Sciatic nerve (tissue), 2 donors: ENCODE results near the gene PCSK4. TPM values are rescaled to one million over a fixed set of nuclear protein-coding genes. Genes with fewer than 3 reads are reported as not detected.
"Not testable (repeated sequence)": the region's sequence is repeated elsewhere in the genome, so short reads cannot be mapped to it uniquely, and the experiment has no call there.

Experiments used
- ATAC-seq: fragments of 200-7000 bp; cut with Tn5 transposase; one replicate; pipeline ENCODE4 v1.9.1; 2020; ENCODE audit warnings: mild to moderate bottlenecking, moderate library complexity
- DNase-seq: peaks from one replicate; pipeline ENCODE4 v3.0.0-alpha.2; 2020; ENCODE audit warnings: low spot score
- intact Hi-C: fragments of 100-400 bp; cut with DNase I; formaldehyde crosslinking; loops from one replicate; pipeline ENCODE4 v1.14.2; 2022
- total RNA-seq: library from RNA; stranded (reverse); fragmentation: NEBNext Ultra II Directional; extraction: Animal tissue kit (Norgen Biotek cat#: 25700); gene quantifications from one replicate; pipeline ENCODE4 v1.2.1, GENCODE V29; 2021
- donor health status: DM: no; HTN: no; CAD: no.
- donor health status: DM: no; HTN: no; CAD: no.

PCSK4 gene
- 2.5 TPM for total RNA-seq

DNA sequence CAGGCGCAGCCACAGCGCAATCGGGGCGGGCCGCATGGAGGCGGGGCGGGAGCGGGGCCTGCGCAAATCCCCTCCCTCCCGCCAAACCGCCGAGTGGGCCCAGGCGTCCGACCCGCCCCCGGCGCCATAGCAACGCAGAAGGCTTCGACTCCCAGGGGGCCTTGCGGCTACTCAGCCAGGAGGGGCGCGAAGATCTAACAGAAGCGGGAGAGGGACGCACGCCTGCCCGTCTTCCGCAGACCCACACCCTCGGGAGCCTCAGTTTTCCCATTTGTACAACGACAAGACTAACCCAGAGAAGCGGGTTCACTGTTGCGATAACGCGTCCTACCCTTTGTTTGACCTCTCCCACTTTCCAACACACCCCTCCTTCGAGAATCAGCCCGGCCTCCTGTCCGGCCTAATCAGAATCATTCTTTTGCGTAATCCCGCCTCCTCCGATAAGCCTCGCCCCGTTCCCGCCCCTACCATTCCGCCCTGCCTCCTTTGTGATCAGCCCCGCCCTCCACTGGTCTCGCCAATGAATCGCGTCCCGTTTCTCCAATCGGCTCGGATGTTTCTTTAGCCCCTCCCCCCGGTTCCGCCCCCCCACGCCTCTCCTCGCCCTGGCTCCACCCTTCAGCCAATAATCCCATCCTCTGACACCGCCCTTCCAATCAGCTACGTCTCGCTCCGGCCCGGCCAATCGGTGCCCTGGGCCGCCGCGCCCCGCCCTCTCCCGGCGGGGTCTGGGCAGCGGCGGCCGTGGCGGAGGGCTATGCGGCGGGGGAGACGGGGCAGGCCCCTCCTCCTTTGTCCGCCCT is at the start of gene PCSK4:
TSS of gene PCSK4 (minus strand) at position 40 of the 803 bp plus-strand sequence. CDS start at position 36, 4 bp downstream.
- DNase-seq (peak; percentile 99), ATAC-seq (peak; percentile 95)
- intact Hi-C loops = no loop called here

DNA sequence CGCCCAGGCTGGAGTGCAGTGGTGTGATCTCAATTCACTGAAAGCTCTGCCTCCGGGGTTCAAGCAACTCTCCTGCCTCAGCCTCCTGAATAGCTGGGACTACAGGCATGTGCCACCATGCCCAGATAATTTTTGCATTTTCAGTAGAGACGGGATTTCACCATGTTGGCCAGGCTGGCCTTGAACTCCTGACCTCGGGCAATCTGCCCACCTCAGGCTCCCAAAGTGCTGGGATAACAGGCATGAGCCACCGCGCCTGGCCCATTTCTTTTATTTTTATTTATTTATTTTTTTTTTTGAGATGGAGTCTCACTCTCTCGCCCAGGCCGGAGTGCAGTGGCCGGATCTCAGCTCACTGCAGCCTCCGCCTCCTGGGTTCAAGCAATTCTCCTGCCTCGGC is 49.6 kb upstream of the PCSK4 start:
- intact Hi-C loops, DNase-seq: not testable (repeated sequence)

DNA sequence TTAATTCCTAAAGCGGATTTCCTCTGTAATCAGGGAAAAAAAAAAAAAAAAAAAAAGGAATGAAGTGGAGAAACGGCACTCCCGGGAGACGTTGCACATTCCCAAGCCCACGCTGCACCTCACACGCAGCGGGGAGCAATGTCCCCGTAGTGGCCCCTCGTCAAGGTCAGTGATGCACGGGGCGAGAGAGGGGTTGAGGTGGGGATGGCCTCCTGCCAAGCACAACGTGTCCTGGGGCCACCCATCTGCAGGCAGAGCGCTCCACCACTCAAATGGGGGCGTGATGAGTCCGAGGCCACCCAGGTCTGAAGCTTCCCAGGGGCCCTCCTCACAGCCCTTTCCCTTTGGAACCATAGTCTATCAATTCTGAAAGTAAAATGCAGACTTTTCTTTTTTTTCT is 48.8 kb upstream of the PCSK4 start:
- intact Hi-C loops = no loop called here
- DNase-seq (no peak), ATAC-seq (peak; percentile 25)

More for the DNA sequence above, 49.6 kb upstream of the PCSK4 start:
- ATAC-seq = not testable (repeated sequence)

DNA sequence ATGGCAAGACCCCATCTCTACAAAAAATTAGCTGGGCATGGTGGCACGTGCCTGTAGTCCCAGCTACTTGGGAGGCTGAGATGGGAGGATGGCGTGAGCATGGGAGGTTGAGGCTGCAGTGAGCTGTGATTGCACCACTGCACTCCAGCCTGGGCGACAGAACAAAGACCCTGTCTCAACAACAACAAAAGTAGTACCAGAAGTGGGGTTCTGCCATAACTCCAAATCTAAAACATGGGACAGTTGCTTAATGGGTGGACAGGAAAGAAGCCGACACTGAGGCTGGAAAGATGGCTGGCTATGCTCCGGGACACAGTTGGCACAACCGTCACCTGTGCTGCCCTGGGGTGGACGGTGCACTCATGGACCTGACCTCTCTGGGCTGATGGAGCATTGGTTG is 45.5 kb upstream of the PCSK4 start:
- ATAC-seq, intact Hi-C loops: not testable (repeated sequence)

GRCh38 chr19:1534972-1535371 is 44.8 kb upstream of the PCSK4 start:
- intact Hi-C loops = no loop called here
- DNase-seq (no peak), ATAC-seq (no peak)

More for the DNA sequence above, 45.5 kb upstream of the PCSK4 start:
- DNase-seq = not testable (repeated sequence)

DNA sequence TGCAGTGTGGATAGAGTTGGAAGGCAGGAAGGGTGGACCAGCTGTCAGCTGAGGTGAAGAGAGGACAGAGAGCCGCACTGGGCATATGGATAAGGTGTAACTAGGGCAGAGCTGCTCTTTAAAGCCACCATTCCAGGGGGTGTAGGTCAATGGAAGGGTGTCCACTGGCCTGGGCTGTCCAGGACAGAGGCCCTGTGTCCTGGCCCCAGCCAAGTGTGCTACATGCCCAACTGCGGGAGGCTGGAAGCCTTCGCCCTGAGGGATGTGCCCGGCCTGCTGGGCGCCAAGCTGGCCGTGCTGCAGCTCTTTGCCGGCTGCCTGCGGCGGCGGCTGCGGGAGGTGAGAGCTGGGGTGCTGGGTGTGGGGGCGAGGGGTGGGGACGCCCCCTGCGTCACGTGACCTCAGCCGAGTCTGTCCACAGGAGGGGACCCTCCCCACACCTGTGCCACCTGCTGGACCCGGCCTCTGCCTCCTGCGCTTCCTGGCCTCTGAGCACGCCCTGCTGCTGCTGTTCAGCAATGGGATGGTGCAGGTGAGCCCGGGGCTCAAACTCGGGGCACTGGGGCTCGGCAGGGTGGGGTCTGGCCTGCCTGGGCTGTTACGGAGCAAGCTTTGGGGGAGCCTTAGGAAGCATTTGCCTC is 43.5 kb upstream of the PCSK4 start:
- intact Hi-C loops = no loop called here
- no peak for ATAC-seq
- DNase-seq = no peak

GRCh38 chr19:1532003-1532402 is 41.9 kb upstream of the PCSK4 start:
- no peak for DNase-seq
- ATAC-seq = no peak
- intact Hi-C loops = no loop called here

- DNase-seq (no peak), ATAC-seq (no peak)
- intact Hi-C loops = no loop called here
Measured at GRCh38 chr19:1531587-1531986, 41.4 kb upstream of the PCSK4 start.

DNA sequence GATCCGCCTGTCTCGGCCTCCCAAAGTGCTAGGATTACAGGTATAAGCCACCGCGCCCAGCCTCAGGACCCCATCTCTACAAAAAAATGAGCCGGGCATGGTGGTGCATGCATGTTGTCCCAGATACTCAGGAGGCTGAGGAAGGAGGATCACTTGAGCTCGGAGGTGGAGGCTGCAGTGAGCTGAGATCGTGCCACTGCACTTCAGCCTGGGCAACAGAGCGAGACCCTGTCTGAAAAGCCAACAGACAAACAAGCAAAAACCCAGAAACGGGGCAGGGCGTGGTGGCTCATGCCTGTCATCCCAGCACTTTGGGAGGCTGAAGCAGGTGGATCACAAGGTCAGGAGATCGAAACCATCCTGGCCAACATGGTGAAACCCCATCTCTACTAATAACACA is 40.7 kb upstream of the PCSK4 start:
- DNase-seq, ATAC-seq, intact Hi-C loops: not testable (repeated sequence)

GRCh38 chr19:1529430-1529816 is 39.3 kb upstream of the PCSK4 start:
- ATAC-seq (no peak), DNase-seq (no peak)
- intact Hi-C loops = no loop called here

DNA sequence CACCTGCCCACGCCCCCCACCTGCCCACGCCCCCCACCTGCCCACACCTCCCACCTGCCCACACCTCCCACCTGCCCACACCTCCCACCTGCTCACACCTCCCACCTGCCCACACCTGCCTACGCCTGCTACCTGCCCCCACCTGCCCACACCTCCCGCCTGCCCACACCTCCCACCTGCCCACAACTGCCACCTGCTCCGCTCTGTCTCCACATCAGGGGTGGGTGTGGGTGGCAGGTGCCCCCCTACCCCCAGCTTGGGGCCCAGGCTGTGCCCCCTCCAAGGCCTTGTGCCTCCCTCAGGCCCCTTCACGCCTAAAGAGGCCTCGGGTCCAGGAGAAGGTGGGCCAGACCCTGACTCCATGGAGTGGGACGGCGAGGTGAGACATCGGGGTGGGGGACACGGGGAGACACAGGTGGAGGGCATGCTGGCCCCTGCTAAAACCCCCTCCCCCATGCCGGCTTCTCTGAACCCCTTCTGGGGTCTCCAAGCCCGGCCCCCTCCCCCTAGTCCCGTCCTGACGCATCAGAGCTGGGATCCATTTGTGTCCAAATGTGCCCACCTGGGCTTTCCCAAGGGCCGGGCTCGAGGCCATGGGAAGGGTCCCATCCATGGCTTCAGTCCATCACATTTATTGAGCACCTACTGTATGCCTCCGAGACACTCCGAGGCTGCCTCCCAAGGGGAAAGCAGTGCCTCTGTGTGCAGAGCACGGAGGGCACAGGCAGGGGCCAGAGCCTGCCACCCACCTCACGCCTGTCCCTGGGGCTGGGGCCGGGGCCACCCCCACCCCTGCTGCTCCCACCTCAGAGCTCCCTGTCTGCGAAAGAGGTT is 38.7 kb upstream of the PCSK4 start:
- intact Hi-C loops = no loop called here
- DNase-seq (no peak), ATAC-seq (no peak)

DNA sequence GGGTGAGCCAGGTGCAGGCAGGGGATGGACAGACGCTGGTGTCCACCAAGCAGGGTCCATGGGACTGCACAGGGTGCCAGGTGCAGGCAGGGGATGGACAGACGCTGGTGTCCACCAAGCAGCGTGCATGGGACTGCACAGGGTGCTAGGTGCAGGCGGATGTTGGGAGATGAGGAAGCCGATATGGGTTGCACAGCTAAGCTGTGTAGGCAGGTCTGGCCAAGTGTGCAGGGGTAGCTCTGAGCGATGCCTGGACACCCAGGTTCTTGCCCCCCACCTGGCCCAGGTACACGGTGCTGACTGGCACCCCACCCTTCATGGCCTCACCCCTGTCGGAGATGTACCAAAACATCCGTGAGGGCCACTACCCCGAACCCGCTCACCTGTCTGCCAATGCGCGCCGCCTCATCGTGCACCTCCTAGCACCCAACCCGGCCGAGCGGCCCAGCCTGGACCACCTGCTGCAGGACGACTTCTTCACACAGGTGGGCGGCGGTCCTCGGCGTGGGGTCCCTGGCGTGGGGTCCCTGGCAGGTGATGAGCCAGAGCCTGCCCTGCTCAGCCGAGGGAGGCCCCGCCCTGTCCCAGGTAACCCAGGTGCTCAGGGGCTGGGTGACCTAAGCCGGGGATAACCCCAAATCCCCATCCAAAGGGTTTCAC is 37.6 kb upstream of the PCSK4 start:
- DNase-seq = no peak
- intact Hi-C loops = no loop called here
- ATAC-seq = no peak

DNA sequence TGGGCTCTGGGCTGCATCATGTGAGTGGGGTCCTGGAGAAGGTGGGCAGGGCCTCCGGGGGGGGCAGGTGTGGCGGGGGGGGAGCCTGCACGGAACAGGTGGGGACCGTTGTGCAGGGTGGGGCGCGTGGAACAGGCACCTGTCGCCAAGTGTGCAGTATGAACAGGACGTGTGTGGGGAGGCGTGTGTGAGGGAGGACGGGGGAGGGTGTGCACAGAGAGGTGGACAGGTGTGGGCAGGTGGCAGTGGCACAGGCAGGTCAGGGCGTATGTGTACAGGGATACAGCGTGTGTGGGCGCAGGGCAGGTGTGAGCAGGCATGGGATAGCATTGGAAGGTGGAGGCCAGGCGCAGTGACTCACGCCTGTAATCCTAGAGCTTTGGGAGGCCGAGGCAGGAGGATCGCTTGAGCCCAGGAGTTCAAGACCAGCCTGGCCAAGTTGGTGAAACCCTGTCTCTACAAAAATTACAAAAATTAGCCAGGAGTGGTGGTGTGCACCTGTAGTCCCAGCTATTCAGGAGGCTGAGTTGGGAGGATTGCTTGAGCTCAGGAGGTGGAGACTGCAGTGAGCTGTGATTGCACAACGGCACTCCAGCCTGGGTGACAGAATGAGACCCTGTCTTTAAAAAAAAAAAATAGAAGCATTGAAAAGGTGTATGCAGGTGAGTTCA is 37.0 kb upstream of the PCSK4 start:
- DNase-seq (no peak), ATAC-seq (no peak)
- intact Hi-C loops = no loop called here

DNA sequence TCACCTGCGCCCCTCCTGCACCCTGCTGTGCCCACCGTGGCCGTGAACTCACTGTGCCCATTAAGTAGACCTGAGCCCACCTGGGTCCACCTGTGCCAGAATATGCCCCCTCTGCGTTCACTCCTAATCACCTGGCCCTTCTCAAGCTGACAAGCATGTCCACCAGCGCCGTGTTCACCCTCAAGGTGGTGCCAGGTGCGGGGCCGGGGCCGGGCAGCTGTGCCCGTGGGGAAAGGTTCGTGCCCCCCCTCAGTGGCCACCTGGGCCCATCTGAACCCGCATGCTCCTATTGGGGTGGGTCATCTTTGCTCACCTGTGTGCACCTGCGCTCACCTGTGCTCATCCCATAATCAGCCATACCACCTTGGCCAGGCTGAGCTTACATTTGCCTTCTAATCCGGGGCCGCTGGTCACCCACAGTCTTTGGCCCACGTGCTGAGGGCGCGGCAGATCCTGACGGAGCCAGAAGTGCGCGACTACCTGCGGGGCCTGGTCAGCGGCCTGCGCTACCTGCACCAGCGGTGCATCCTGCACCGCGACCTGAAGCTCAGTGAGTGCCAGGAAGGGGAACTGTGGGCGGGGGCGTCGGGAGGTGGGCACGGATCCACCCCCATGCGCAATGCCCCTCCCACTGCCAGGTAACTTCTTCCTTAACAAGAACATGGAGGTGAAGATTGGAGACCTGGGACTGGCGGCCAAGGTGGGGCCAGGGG is 36.1 kb upstream of the PCSK4 start:
- intact Hi-C loops = no loop called here
- DNase-seq = no peak
- ATAC-seq = no peak

GRCh38 chr19:1525343-1525742 is 35.2 kb upstream of the PCSK4 start:
- ATAC-seq = no peak
- no peak for DNase-seq
- intact Hi-C loops = no loop called here

DNA sequence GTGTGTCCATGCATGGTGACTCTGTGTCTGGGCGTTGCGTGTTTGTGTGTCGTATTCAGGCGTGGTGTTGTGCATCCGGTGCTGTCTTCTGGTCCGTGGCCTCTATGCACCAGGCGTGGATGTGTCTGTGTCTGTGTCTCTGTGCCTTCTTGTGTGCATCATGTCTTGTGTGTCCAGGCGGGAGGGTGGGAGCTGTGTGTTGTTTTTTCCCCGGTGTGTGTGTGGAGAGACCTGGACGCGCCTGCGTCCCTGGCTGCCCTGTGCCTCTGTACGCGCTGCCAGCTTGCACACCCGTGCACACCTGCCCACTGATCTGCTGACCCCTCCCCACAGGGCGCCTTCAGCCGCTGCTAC is 34.8 kb upstream of the PCSK4 start:
- no peak for ATAC-seq
- intact Hi-C loops = no loop called here
- no peak for DNase-seq

DNA sequence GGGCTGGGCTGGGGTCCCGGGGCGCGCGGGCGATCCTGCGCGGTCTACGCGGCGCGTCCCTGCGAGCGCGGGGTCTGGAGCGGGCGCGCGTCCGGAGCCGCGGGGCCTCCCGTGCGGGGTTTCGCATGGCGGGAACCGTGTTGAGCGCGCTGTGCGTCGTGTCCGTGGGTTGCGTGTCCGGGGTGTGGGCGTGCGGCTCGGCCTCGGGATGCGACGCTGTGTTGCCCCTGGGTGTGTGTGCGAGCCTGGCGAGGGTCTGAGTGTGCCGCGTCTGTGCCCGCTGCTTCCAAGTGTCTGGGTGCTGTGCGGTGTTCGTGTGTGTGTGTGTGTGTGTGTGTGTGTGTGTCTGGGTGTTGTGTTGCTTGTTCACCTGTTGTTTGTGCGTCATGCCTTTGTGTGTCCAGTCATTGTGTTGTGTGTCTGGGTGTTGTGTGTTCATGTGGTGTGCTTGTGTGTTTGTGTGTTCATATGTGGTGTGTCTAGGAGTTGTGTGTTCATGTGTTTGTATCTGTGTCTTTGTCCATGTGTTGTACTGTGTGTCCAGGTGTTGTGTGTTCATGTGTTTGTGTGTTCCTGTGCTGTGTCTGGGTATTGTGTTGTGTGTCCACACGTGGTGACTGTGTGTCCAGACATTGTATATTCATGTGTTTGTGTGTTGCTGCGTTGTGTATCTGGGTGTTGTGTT is 34.3 kb upstream of the PCSK4 start:
- intact Hi-C loops = no loop called here
- no peak for DNase-seq
- no peak for ATAC-seq
